Activated CD4-positive, alpha-beta T cell treated with anti-CD3 and anti-CD28 coated beads for 1 hour (primary cell): ENCODE measurements around the gene COX5A.
"Not testable (repeated sequence)": the region's sequence is repeated elsewhere in the genome, so short reads cannot be mapped to it uniquely, and the experiment has no call there.

Source experiments
- DNase-seq: peaks from one replicate; pipeline ENCODE4 v3.0.0-alpha.2; 2020

Gene COX5A

GRCh38 chr15:74896316-74896715, 41.6 kb downstream of the COX5A start:
- no peak for DNase-seq

GRCh38 chr15:74895830-74896229, 42.0 kb downstream of the COX5A start:
- DNase-seq: no peak

- not testable (repeated sequence) for DNase-seq
Observed at GRCh38 chr15:74894383-74894782, 43.5 kb downstream of the COX5A start.

- no peak for DNase-seq
Observed at GRCh38 chr15:74893627-74894026, 44.2 kb downstream of the COX5A start.

- DNase-seq: no peak
Observed at GRCh38 chr15:74892931-74893330, 44.9 kb downstream of the COX5A start.

GRCh38 chr15:74892313-74892712, 45.6 kb downstream of the COX5A start:
- no peak for DNase-seq

GRCh38 chr15:74891469-74891868, 46.4 kb downstream of the COX5A start:
- DNase-seq: no peak

- DNase-seq: no peak
Observed at GRCh38 chr15:74890665-74890960, 47.3 kb downstream of the COX5A start.

- peak; percentile 77 for DNase-seq
Observed at GRCh38 chr15:74889883-74890664, 47.8 kb downstream of the COX5A start, which contains the start of gene MPI. MPI (plus strand) TSS chr15:74890042; CDS start chr15:74890074, 32 bp downstream.

- no peak for DNase-seq
Observed at GRCh38 chr15:74889390-74889882, 48.4 kb downstream of the COX5A start.

- no peak for DNase-seq
Observed at GRCh38 chr15:74888716-74889115, 49.2 kb downstream of the COX5A start.

GRCh38 chr15:74887537-74888193, 50.2 kb downstream of the COX5A start:
- not testable (repeated sequence) for DNase-seq

GRCh38 chr15:74885461-74885860, 52.4 kb downstream of the COX5A start:
- DNase-seq: no peak

GRCh38 chr15:74884428-74885223, 53.2 kb downstream of the COX5A start:
- DNase-seq: no peak

GRCh38 chr15:74882528-74882927, 55.3 kb downstream of the COX5A start:
- DNase-seq: no peak

GRCh38 chr15:74878273-74878672, 59.6 kb downstream of the COX5A start:
- DNase-seq: no peak

GRCh38 chr15:74873756-74874424, 64.0 kb downstream of the COX5A start:
- DNase-seq: no peak

GRCh38 chr15:74873036-74873755, 64.7 kb downstream of the COX5A start, which contains the start of gene SCAMP2:
SCAMP2 (minus strand) TSS chr15:74873365; CDS start chr15:74873255, 110 bp downstream.
- DNase-seq: peak; percentile 81

GRCh38 chr15:74872702-74873035, 65.2 kb downstream of the COX5A start:
- no peak for DNase-seq

- no peak for DNase-seq
Observed at GRCh38 chr15:74870436-74871215, 67.2 kb downstream of the COX5A start.
